Activated CD4-positive, alpha-beta T cell treated with anti-CD3 and anti-CD28 coated beads, Interleukin-2, amount 50 U/mL, for 48 hours (primary cell): ENCODE data around the gene NFYB.
"Not testable (repeated sequence)": the region's sequence is repeated elsewhere in the genome, so short reads cannot be mapped to it uniquely, and the experiment has no call there.

ENCODE experiments used
- DNase-seq, 2 experiments: peaks; one replicate each; pipeline ENCODE4 v3.0.0-alpha.2; 2020

Gene NFYB

DNA sequence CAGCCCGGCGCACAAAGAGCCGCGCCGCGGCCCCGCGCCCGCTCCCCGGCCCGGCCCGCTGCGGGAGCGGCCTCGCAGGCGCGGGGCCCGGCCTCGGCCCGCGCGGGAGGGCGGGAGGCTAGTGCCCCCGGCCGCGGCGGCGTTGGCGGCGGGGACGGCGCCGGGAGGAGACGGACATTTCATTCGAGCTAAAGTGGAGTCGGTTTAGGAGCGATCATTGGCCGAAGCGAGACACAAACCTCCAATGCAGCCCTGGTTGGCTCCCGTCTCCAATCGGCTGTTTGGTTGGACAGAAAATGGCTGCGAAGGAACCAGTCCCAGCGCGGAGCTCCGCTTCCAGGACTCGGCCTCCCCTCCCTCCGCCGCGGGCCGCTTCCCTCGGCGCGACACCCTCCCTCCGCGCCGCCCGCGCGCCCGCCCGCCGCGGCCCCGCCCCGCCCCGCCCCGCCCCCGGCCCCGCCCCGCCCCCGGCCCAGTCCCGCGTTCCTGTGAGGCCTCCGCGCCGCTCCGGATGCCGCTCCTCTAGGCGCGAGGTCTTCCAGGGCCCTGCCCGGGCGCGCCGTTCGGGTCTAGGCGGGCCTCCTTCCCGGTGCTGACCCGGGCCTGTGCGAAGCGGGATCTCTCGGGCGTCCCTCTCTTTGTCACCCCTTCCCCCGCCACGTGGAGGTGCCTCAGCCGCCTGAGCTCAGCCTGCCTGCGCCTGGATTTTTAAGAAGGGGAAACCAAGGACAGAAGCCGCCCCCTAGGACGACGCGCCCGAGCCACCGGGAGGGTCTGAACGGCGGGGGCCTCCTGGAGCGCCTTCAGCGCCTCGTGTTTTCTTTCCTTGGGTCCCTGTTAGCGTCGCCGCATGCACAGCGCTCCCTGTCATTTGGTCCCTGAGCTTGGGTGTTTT lies at the start of gene NFYB:
Gene NFYB (minus strand): TSS at position 309 of the 895 bp plus-strand sequence. CDS start 2,757 bp downstream, outside the sequence.
- DNase-seq, result peak; percentile 88 to 90

DNA sequence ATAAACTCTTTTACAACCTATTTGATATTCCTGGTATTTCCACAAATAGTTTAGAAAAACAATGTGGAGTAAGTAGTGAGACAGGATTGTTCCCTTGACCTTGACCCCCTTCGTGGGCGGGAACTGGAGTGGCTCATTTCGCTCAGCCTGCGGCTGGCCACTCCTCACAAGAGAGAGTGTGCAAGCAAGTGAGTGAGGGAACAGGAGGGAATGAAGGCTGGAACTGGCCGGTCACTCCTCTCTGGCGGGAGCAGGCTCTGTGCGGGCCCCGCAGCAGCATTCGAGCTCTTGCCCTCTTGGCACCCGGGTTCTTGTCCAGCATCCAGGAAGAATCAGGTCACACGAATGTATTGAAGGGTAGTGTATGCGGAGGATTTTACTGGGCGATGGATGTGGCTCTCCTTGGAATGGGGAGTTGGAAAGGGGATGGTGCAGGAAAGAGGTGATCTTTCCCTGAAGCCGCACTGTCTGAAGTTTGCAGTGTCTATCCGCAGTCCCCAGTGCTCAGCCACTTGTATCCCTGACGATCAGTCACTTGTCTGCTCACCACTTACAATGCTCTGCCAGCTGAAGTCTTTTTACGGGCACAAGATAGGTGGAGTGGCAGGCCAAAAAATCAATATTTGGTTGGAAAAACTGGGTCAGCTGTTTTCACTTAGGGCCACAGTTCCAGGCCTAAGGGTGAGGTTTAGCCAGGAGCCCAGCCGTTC lies 49.6 kb upstream of the NFYB start:
- no peak for DNase-seq

DNA sequence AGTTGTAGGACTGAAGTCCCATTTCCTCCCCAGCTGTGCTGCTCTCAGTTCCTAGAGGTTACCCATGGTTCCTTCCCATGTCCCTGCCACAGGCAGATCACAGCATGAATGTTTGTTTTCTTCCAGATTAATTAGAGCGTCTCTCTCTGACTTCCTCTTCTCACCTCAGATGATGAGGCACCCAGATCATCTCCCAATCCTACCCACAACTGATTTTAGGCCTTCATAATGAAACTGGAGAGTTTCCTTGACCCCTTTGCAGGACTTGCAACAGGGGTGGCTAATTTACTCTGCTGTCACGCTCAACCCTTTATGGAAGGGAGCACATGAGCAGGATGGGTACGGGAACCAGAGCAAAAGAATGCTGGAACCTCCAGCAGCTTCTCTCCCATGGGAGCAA lies 45.4 kb upstream of the NFYB start:
- no peak for DNase-seq

DNA sequence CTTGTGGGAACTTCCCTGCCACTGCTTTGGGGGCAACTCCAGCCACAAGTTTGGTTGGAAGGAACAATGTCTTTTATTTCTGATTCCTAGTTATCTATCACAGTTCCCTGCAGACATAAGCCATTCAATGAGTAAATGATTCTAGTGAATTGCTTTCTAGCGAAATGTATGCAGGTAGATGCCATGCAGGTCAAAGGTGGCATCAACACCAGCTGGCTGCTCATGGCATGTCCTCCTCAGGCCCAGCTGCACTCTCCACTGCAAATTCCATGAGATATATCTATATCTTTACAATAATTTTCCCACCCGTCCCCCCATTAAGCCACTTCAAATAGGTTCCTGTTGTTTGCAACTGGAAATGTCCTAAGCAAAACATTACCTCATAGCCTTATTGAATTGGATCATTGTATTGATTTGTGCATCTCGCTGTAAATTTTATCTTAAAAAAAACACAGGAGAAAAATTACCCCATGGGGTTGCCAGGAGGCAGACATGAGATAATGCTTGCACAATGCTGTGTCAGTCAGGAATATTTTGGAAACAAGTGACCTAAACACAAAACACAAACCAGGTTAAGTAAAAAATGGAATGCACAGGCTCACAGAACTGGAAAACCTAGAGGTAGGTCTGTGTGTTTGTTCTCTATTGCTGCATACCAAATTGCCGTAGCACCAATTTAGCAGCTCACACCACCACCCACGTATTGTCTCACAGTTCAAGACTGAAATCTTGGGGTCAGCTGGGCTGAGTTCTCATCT lies 44.8 kb upstream of the NFYB start:
- no peak for DNase-seq

DNA sequence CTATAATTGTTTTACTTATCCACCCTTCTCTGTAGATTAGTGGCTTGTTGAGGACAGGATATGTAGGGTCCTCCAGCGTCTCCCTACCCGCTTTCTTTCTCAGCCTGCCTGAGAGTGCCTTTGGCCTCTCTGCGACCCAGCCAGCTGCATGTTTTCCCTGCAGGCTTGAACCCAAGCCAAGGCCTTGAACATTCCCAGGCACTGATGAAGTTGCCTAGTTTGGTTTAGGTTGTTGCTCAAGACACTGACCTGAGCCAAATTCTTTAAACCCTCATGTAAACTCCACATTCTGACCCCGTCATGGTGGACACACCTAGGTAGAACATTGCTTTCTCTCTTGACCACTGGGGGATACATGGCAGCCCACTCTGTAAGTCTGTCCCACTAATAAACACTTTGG lies 44.1 kb upstream of the NFYB start:
- DNase-seq, result no peak

DNA sequence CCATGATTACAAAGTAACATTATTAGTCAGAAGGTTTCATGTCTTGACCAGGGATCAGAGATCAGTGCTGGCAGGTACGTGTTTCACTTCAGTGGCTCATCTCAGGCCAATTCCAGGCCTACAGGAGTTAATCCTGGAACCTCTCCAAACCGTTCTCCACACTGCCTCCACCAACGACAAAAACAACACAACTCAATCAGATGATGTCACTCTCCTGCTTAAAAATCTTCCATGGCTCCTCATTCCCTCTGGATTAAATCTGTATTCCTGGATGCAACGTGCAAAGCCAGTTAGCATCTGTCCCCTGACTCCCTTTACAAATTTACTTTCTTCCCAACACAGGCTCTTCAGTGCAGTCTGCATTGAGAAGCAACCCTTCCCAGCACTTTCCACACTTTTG lies 43.3 kb upstream of the NFYB start:
- DNase-seq, result no peak

DNA sequence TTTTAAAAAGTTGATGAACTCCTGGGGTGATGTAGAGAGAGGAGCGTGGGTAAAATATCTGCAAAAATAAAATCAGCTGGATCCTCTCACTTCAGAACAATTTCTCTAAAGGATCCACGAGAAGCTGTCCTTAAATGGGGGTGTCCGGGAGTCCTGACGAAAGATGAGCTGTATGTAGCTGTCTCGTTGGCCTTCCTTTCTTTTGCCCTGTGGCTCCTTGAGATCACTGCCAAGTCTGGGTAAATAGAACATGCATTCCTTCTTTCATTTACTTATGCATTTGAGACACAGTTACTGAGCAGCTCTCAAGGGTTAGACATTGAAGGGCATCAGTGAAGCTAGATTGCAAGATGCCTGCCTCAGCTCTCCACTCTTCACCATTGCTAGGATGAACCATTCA lies 42.4 kb upstream of the NFYB start:
- DNase-seq, result no peak

DNA sequence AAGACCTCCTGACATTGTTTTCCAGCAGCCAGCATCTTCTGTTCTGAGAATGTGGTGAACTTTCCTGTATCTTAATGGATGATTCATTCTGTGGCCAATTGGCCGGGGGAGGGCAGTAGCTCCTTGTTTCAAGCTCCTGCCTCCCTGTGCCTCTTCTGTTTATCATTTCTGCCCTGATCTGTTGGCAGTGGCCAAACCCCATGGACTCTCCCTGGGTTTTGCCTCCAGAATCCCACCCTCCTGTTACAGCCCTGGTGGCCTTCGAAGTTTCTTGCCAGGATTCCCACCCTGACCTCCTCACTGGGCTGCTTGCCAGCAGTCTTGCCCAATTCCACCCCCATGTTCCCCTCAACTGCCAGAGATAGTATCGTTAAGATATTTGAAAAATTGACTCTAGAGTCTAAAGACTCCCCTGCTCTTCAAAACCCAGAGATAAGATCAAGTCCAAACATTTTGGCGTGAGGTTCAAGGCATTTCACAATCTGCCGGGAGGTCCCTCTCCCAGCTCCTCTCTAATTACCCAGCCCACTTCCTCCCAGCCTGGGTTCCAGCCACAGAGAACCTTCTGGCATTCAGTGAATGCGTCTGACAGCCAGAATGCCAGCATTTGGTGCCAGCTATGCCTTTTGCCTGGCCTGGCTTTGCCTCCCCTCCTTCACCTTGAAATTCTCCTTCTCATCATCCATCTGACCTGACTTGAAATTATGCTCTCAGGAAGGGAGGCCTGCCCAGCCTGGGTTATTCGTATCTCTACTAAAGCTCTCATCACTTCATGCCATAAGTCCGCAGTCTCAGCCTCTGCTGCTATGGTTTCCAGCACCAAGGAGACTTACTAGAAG lies 39.9 kb upstream of the NFYB start:
- DNase-seq, result peak in 1 of 2 experiments; percentile 5

DNA sequence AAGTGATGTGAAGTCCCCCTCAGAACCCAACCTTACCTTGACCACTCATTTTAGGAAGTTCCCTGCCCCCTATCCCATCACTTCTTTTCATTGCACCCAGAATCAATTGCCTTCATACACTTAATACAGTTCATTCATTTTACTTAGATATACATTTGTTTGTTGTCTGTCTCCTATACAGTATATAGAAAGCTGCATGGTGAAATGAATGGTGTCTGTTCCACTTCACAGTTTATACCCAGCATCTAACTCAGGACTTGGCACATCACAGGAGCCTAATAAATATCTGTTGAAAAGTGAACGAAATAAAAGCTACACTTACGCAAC lies 39.3 kb upstream of the NFYB start:
- DNase-seq, result no peak

DNA sequence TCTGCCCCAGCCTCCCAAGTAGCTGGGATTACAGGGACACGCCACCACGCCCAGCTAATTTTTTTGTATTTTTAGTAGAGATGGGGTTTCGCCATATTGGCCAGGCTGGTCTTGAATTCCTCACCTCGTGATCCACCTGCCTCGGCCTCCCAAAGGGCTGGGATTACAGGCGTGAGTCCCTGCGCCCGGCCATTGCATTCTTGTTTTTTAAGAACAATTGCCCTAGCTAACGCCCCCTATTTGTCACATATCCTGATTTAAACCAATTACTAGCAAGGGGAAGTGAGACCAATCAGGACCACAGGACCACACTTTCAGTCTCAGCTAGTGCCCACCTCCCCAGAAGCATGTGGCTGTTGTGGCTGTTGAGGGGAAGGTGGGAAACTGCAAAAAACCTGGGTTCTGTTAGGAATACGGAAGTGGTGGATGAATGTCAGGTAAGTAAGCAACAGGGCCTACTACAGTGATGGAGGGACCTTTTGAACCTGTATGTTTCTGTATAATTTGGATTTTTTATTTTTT lies 37.8 kb upstream of the NFYB start:
- DNase-seq, result no peak

DNA sequence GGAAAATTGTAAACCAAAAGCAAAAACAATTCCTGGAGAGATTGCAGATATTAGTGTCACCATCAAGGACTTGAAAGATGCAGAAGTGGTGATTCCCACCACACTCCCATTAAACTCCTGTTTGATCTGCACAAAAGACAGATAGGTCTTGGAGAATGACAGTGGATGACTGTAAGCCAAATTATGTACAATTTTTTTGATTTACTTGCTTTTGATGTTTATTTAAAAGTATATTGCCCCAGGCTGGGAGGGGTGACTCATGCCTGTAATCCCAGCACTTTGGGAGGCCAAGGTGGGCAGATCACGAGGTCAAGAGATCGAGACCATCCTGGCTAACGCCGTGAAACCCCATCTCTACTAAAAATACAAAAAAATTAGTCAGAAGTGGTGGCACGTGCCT lies 35.8 kb upstream of the NFYB start:
- not testable (repeated sequence) for DNase-seq

DNA sequence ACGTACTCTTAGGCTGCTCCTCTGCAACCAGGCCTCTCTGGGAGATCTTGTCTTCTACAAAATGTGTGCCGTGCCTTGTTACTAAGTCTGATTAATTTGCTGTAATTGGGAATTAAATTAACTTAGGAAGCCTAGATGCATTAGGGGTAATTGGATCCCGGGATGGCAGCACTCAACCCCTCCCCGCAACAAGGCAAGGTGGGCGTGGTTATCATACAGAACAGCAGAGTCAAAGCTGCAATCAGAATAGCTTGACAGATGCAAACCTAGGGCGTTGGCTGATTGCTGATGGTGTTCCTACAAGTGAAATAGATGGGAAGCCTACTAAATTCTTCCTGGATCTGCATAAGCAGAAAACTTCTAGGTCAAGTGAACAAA lies 34.5 kb upstream of the NFYB start:
- DNase-seq, result no peak

DNA sequence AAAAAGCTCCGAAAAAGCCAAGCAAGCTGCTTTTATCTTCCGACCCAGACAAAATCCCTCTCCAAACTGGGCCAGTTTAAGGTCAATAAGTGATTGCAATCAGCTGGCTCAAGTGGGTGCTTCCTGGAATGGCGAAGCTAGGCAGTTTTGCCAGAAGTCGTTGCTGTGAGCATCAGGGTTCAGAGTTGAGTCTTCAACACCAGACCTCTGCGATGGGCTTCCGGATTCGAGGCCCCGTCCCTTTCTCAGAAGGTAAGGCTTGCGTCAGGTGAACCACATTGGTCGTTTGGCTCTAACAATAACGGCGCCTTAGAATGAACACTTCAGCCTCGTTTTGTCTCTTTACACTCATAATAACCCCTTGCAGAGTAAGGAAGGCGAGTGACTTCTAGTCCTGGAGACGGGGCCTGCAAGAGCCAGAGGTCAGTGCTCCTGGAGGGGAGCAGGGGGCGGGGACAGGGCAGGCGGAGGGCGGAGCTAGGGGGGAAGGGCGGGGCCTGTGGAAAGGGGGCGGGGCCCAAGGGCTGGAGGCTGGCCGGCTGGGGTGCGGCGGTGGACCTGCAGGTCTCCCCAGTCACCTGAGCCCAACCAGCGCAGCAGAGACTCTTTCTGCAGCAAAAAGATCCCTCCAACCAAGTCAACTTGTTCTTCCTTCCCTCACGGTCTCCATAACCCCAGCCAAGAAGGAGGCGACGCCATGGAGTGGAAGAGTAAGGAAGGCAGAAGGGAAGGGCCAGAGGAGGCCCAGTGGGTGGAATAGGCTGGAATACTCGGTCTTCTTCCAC lies 34.0 kb upstream of the NFYB start:
- DNase-seq, result no peak

DNA sequence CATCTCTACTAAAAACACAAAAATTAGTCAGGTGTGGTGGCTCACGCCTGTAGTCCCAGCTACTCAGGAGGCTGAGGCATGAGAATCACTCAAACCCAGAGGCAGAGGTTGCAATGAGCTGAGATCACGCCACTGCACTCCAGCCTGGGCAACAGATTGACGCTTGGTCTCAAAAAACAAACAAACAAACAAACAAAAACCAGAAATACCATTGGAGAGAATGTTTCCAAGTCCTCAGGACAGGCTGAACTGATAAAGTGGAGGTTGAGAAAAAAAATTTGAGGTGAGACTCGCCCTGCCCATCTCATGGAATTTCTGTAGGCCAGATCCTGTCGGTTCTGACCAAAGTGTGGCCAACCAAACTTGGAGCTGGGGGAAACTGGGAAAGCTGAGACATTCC lies 30.6 kb upstream of the NFYB start:
- no peak for DNase-seq

DNA sequence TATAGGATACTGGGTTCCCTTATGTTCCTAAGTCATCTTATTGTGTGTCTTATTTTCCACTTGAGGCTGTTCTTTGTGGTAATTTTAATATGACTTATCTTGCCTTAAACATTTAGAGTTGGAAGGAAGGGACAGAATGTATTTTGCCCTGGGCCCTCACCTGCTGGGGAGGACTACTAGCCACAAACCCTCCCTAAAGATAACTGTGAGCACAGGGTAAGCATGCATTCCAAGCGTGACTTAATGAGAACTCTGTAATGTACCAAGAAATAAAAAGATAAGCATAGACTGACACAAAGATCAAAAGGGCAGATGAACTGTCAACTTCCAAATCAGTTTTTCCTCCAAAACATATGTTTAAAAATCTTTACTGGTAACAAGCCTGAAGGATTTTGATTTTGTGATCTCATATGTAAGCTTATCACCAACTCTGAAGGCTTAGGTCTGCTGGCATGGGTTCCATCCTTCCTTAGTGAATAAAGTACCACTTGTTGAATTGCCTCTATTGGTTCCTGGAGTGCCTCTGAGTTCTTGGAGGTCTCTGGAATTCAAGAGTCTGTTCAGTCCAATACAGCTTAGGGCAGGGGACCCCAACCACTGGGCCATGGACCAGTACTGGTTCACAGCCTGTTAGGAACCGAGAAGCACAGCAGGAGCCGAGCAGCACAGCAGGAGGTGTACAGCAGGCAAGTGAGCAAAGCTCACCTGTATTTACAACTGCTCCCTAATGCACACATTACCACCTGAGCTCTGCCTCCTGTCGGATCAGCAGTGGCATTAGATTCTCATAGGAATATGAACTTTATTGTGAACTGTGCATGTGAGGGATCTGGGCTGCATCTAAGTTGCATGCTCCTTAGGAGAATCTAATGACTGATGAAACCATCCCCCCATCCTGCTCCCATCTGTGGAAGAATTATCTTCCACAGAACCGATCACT lies 29.8 kb upstream of the NFYB start:
- no peak for DNase-seq

DNA sequence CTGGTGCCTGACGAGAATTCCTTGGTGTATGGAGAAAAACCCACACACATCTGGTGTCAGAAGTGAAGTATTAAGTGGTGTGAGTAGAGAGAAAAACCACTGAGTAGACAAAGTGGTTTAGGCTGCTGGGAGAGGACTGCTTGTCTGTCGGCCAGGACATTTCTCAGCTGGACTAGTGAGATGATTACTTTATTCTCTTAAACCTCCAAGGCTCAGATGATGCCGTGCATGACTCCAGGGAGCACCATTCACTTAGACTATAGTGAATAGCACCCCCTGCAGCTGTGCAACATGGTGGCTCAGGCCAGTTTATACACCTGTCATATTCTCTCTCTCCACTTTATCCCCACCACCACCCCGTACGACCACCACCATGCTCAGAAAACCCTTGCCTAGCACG lies 28.5 kb upstream of the NFYB start:
- DNase-seq, result no peak

DNA sequence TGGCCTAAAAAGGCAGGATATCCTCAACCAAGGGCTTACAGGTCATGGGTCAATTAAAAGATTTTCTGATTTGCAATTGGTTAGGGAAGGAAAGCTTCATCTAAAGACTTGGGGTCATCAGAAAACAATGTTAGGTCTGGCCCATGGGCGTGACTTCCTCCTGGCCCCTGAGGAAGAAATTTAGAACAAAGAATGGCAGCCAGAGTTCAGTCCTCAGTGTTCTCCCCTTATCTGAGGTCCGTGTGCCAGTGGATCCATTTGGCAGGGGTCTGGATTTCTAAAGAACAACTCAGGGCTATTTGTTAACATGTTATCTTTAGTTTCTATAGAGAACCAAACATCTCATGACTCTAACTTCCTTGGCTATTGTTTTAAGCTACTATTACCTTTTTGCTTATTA lies 27.8 kb upstream of the NFYB start:
- DNase-seq, result no peak

DNA sequence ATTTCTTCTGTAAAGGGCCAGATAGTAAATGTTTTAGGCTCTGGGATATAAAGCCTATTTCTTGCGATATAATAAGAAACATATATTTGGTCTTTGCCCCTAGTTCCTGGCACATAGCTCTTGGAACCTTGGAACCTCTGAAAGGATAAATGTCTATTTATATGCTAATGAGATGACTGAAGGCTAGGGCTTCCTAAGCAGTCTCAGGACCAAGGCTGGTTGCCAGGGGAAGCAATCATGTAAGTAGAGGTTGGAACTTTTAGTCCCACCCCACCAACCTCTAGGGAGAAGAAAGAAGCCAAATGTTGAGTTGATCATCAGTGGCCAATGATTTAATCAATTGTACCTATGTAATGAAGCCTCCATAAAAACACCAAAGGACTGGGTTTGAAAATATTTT lies 26.6 kb upstream of the NFYB start:
- DNase-seq, result no peak

DNA sequence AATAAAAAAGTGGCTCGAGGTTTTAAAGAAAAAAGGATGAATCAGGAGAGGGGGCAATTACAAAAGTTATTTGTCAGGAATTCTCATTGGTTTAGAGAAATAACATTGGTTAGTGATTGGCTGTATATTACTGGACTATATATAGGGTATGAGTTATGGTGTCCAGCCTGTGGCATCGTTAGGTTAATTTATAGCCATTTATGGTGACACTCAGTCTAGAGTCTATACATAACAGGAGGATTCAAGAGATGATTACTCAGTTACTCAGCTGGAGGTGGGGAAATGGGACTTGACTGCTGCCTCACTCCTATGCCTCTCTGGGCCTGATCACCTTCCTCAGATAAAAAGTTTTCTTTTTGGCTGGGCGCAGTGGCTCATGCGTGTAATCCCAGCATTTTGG lies 25.6 kb upstream of the NFYB start:
- no peak for DNase-seq

DNA sequence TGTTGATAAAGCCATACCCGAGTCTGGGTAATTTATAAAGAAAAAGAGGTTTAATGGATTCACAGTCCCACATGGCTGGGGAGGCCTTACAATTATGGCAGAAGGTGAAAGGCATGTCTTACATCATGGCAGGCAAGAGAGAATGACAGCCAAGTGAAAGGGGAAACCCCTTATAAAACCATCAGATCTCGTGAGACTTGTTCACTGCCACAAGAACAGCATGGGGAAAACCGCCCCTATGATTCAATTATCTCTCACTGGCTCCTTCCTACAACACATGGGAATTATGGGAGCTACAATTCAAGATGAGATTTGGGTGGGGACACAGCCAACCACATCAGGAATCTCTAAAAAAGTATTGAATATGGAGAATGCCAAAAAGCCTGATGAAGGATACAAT lies 25.0 kb upstream of the NFYB start:
- DNase-seq, result not testable (repeated sequence)
